ENCODE results near the gene RHEX.

The RHEX gene

DNA sequence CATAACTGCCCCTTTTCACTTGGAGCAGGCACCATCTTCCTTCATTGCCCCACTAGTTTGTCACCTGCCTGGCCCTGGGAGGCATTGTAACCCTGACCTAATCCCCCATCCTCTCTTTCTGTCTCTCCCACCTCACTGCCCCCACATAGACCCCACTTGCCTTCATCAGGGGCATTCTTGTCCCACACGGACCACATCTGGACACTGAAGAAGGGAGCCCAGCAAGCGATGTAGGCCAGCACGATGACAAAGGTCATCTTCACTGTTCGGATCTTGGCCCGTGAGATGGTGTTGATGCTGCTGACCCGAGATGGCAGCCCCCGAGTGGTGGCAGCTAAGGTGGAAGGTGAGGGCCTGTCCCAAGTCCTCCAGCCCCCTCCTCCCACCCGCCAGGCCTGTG, 62.8 kb downstream of the RHEX start:
- no peak overlapping the region for H3K27ac ChIP-seq (ENCODE audit: low read length)
- H4K20me1 ChIP-seq (ENCODE audit: insufficient read depth, low read length), result no peaks in the 10 kb centered on the region
- H3K4me2 ChIP-seq (ENCODE audit: low read length), result no peak overlapping the region; the same call in 1 of the 2 replicates
- peaks cover 20% of the 10 kb centered on the region for H3K27me3 ChIP-seq (ENCODE audit: low read depth, low read length)
- peaks cover 21% of the 10 kb centered on the region for H3K4me1 ChIP-seq (ENCODE audit: low read length)
- H3K4me3 ChIP-seq (ENCODE audit: low read length), result no peak overlapping the region
- H3K9me3 ChIP-seq (ENCODE audit: insufficient read depth, low read length), result peaks cover under 1% of the 10 kb centered on the region; the same call in 1 of the 2 replicates
- no peak overlapping the region for H3K9ac ChIP-seq (ENCODE audit: low read length)
- TF ChIP-seq EZH2phosphoT487 (IDR thresholded peaks at IDR 0.05; ENCODE audit: low read depth), result no peak
- TF ChIP-seq, protein P1, sequence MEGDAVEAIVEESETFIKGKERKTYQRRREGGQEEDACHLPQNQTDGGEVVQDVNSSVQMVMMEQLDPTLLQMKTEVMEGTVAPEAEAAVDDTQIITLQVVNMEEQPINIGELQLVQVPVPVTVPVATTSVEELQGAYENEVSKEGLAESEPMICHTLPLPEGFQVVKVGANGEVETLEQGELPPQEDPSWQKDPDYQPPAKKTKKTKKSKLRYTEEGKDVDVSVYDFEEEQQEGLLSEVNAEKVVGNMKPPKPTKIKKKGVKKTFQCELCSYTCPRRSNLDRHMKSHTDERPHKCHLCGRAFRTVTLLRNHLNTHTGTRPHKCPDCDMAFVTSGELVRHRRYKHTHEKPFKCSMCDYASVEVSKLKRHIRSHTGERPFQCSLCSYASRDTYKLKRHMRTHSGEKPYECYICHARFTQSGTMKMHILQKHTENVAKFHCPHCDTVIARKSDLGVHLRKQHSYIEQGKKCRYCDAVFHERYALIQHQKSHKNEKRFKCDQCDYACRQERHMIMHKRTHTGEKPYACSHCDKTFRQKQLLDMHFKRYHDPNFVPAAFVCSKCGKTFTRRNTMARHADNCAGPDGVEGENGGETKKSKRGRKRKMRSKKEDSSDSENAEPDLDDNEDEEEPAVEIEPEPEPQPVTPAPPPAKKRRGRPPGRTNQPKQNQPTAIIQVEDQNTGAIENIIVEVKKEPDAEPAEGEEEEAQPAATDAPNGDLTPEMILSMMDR (IDR thresholded peaks at IDR 0.05; ENCODE audit: low read depth, low read length), result no peak
- no peaks in the 10 kb centered on the region for H3K36me3 ChIP-seq (replicated peaks; ENCODE audit: low read depth, low read length)
- no peak overlapping the region for H2AFZ ChIP-seq (ENCODE audit: low read depth, low read length)
- H3K79me2 ChIP-seq (ENCODE audit: low read length), result no peaks in the 10 kb centered on the region

DNA sequence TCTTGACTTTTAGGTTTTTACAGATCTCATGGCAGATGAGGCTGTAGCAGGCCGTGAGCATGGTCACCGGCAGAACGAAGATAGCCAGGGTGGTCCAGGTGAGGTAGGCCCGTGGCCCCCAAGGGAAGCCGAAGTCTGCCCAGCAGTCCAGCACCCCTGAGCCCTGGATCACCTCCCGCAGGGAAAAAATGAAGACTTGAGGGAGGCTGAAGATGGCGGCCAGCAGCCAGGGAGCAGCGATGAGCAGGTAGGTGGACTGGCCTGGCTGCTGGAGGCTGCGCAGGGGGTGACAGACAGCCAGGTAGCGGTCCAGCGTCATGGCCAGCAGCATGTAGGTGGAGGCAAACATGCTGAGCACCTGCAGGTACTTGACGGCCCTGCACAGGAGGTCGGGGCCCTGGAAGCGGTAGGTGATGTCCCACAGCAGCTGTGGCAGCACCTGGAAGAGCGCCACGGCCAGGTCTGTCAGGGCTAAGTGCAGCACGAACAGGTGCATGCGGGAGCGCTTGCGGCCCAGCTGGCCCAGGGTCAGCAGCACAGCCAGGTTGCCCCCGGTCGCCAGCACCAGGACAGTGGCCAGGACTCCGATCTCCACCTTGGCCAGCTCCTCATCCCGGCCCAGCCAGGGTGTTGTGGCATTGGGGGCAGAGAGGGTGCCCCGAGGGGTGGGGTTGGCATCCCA, 63.4 kb downstream of the RHEX start:
- TF ChIP-seq, protein P1 (IDR thresholded peaks at IDR 0.05; ENCODE audit: low read depth, low read length), result no peak
- no peak for TF ChIP-seq EZH2phosphoT487 (IDR thresholded peaks at IDR 0.05; ENCODE audit: low read depth)
- H3K4me2 ChIP-seq (ENCODE audit: low read length), result no peak overlapping the region
- H3K9me3 ChIP-seq (ENCODE audit: insufficient read depth, low read length), result peaks cover 6% of the 10 kb centered on the region; the same call in 1 of the 2 replicates
- H3K27ac ChIP-seq (ENCODE audit: low read length), result no peak overlapping the region
- no peak overlapping the region for H3K4me3 ChIP-seq (ENCODE audit: low read length)
- H4K20me1 ChIP-seq (ENCODE audit: insufficient read depth, low read length), result no peaks in the 10 kb centered on the region
- H3K4me1 ChIP-seq (ENCODE audit: low read length), result peaks cover 21% of the 10 kb centered on the region
- H3K27me3 ChIP-seq (ENCODE audit: low read depth, low read length), result peaks cover 20% of the 10 kb centered on the region
- no peak overlapping the region for H2AFZ ChIP-seq (ENCODE audit: low read depth, low read length)
- H3K79me2 ChIP-seq (ENCODE audit: low read length), result no peaks in the 10 kb centered on the region
- H3K9ac ChIP-seq (ENCODE audit: low read length), result no peak overlapping the region
- H3K36me3 ChIP-seq (replicated peaks; ENCODE audit: low read depth, low read length), result peaks cover 4% of the 10 kb centered on the region

DNA sequence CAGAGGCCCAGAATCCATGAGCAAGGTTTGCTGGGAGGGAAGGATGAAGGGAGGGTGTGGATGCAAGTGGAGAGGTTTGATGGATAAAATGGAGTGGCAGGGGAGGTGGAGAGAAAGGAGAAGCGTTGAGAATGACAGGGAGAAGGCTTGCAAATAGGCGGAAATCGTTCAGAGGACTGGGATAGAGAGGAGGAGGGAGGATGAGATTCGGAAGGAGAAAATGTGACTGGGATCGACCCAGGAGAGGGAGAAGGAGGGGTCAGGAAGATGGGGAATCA, 63.8 kb downstream of the RHEX start:
- Histone ChIP-seq H2AFZ (ENCODE audit: low read depth, low read length) (no peak overlapping the region), H3K4me1 (ENCODE audit: low read length) (peaks cover 21% of the 10 kb centered on the region), H3K4me3 (ENCODE audit: low read length) (peak overlapping the region; percentile 73), H3K9ac (ENCODE audit: low read length) (no peak overlapping the region), H3K9me3 (ENCODE audit: insufficient read depth, low read length) (peaks cover 10% of the 10 kb centered on the region; the same call in 1 of the 2 replicates), H3K27me3 (ENCODE audit: low read depth, low read length) (peaks cover 20% of the 10 kb centered on the region), H3K36me3 (replicated peaks; ENCODE audit: low read depth, low read length) (peaks cover 4% of the 10 kb centered on the region), H3K4me2 (ENCODE audit: low read length) (peak overlapping the region; percentile 84), H4K20me1 (ENCODE audit: insufficient read depth, low read length) (no peaks in the 10 kb centered on the region), H3K27ac (ENCODE audit: low read length) (no peak overlapping the region), H3K79me2 (ENCODE audit: low read length) (no peaks in the 10 kb centered on the region)
- TF ChIP-seq EZH2phosphoT487 (IDR thresholded peaks at IDR 0.05; ENCODE audit: low read depth), result no peak
- TF ChIP-seq, protein P1 (IDR thresholded peaks at IDR 0.05; ENCODE audit: low read depth, low read length), result no peak

DNA sequence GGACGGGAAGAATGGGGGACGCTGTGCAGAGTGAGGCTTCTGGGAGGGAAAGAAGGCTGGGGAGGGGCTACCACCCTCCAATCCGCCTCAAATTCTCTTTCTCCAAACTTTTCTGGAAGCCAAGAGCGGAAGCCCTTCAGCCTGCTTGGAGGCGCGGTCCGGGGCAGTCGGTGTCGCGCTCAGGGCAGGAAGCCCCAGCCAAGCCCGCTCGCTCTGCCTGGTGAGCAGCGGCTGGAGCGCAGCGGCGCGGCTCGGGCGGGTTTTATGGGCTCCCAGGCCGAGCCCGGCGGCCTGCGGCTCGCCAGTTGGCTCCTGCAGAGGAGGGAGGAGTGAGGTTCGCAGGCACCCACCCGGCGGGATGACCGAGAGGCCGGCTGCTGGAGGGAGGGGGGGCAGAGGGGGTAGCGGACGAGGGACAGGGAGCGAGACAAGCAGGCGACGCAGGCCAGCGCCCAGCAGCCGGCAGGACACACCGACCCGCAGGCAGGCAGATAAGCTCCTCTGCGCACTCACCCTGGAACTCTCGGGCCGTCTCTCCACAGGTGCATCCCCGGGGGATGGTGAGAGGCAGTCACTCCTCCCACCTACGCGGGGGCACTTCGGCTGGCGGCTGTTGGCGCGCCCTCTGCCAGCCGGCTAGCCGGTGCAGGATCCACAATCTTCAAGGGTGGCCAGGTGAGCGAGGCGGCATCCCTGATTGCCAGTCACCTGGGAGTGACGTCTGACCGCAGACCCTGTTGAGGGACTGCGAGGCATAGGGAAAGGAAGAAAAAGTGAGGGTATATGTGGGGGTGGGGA, 64.4 kb downstream of the RHEX start, which contains the start of gene AVPR1B:
AVPR1B (minus strand) TSS at position 238 of the 798 bp plus-strand sequence. CDS start 498 bp downstream, outside the sequence.
- H3K27me3 ChIP-seq (ENCODE audit: low read depth, low read length), result peaks cover 20% of the 10 kb centered on the region

More for the DNA sequence above, 64.4 kb downstream of the RHEX start, which contains the start of gene AVPR1B:
- Histone ChIP-seq H3K4me3 (ENCODE audit: low read length) (peak within 1 kb of the TSS; percentile 73), H3K9me3 (ENCODE audit: insufficient read depth, low read length) (peaks cover 10% of the 10 kb centered on the region; the same call in 1 of the 2 replicates), H3K27ac (ENCODE audit: low read length) (no peak within 1 kb of the TSS), H3K36me3 (replicated peaks; ENCODE audit: low read depth, low read length) (peaks cover 7% of the 10 kb centered on the region), H4K20me1 (ENCODE audit: insufficient read depth, low read length) (no peaks in the 10 kb centered on the region), H3K4me1 (ENCODE audit: low read length) (peaks cover 21% of the 10 kb centered on the region), H3K4me2 (ENCODE audit: low read length) (peak within 1 kb of the TSS; percentile 84), H2AFZ (ENCODE audit: low read depth, low read length) (peak within 1 kb of the TSS; percentile 39; the same call in 1 of the 2 replicates), H3K9ac (ENCODE audit: low read length) (peak within 1 kb of the TSS; percentile 14; the same call in 1 of the 2 replicates), H3K79me2 (ENCODE audit: low read length) (no peaks in the 10 kb centered on the region)
- TF ChIP-seq, protein P1 (IDR thresholded peaks at IDR 0.05; ENCODE audit: low read depth, low read length), result peak; percentile 47
- TF ChIP-seq EZH2phosphoT487 (IDR thresholded peaks at IDR 0.05; ENCODE audit: low read depth), result no peak

All from OCI-LY3 (cell line).